H1 (cell line): ENCODE data around the gene JMJD8. TPM values are rescaled to one million over a fixed set of nuclear protein-coding genes. Genes with fewer than 3 reads are reported as not detected.

Experiments used
- CTCF ChIA-PET: fragments of 300-600 bp; sonication (Branson Sonifier 250); formaldehyde crosslinking; loops from one replicate; lab custom pipeline; 2021; ENCODE audit not compliant: partially characterized antibody; lab: Charles Lee
- POLR2A ChIA-PET: fragments of 300-600 bp; sonication (Branson Sonifier 250); formaldehyde crosslinking; loops from one replicate; lab custom pipeline; 2021; ENCODE audit warnings: inconsistent platforms; ENCODE audit not compliant: partially characterized antibody; lab: Charles Lee
- DNase-seq, 2 experiments: peaks; one replicate each; pipeline versions ENCODE4 v3.0.0 to v3.0.0-alpha.2; 2010 to 2022; ENCODE audit warnings: low spot score in 2 of 2, low read depth in 1 of 2, mixed read lengths in 1 of 2
- FAIRE-seq: peaks from 2 replicates; lab custom pipeline; 2011; peaks lifted over from hg19 to GRCh38; lab: Jason Lieb, UNC
- H2AFZ ChIP-seq: 2 replicates; pipeline ENCODE4 v1.8.1; 2012; ENCODE audit warnings: low read length, inconsistent platforms
- H2AK5ac ChIP-seq: 2 replicates; pipeline ENCODE4 v1.6.1; 2013; ENCODE audit warnings: low read depth, low read length
- H2BK120ac ChIP-seq: replicated peaks from 2 replicates; pipeline ENCODE3; 2013; ENCODE audit warnings: low read depth, low read length, inconsistent platforms
- H2BK12ac ChIP-seq: 2 replicates; pipeline ENCODE4 v1.6.1; 2013; ENCODE audit warnings: low read depth, low read length
- H2BK15ac ChIP-seq: 2 replicates; pipeline ENCODE4 v1.6.1; 2013; ENCODE audit warnings: low read length
- H2BK20ac ChIP-seq: 2 replicates; pipeline ENCODE4 v1.6.1; 2013; ENCODE audit warnings: low read length
- H2BK5ac ChIP-seq: 2 replicates; pipeline ENCODE4 v1.6.1; 2013; ENCODE audit warnings: low read depth, low read length
- H3K14ac ChIP-seq: 2 replicates; pipeline ENCODE4 v1.6.1; 2013; ENCODE audit warnings: inconsistent platforms; ENCODE audit not compliant: insufficient read length
- H3K18ac ChIP-seq: 2 replicates; pipeline ENCODE4 v1.6.1; 2013; ENCODE audit warnings: low read length; ENCODE audit errors: extremely low read depth
- H3K23ac ChIP-seq: 2 replicates; pipeline ENCODE4 v1.6.1; 2013; ENCODE audit warnings: inconsistent platforms; ENCODE audit not compliant: insufficient read length
- H3K23me2 ChIP-seq: 2 replicates; pipeline ENCODE4 v1.6.1; 2013; ENCODE audit warnings: low read depth, low read length
- H3K27ac ChIP-seq: 2 replicates; pipeline ENCODE4 v1.6.1; 2011; ENCODE audit warnings: low read depth, low read length, inconsistent platforms
- H3K27me3 ChIP-seq, 4 experiments: replicated peaks in 1 of 4; 1 replicate in 1 of 4; 2 replicates in 3 of 4; pipeline versions ENCODE4 v1.6.1 to v1.8.1; 2011 to 2013; ENCODE audit warnings: low read length in 3 of 4, mild to moderate bottlenecking in 3 of 4, inconsistent platforms in 2 of 4, mixed read lengths in 2 of 4, moderate library complexity in 1 of 4; ENCODE audit not compliant: control insufficient read depth in 3 of 4, insufficient read depth in 3 of 4; ENCODE audit errors: extremely low read depth in 1 of 4
- H3K36me3 ChIP-seq, 4 experiments: 2 replicates each; pipeline versions ENCODE4 v1.6.1 to v1.8.1; 2011 to 2013; ENCODE audit warnings: mild to moderate bottlenecking in 4 of 4, low read length in 3 of 4, moderate library complexity in 2 of 4, control low read depth in 1 of 4, inconsistent platforms in 1 of 4; ENCODE audit not compliant: insufficient read depth in 4 of 4, control insufficient read depth in 2 of 4
- H3K4ac ChIP-seq: replicated peaks from 2 replicates; pipeline ENCODE3; 2013; ENCODE audit warnings: low read length, low read depth, mixed read lengths, inconsistent platforms; ENCODE audit not compliant: insufficient read length
- H3K4me1 ChIP-seq, 4 experiments: replicated peaks in 1 of 4; 1 replicate in 1 of 4; 2 replicates in 3 of 4; pipeline versions ENCODE4 v1.6.1 to v1.8.1; 2011 to 2013; ENCODE audit warnings: low read length in 3 of 4, inconsistent platforms in 2 of 4, mixed read lengths in 1 of 4; ENCODE audit not compliant: insufficient read depth in 4 of 4, control insufficient read depth in 3 of 4
- H3K4me2 ChIP-seq, 2 experiments: 2 replicates each; pipeline versions ENCODE4 v1.6.1 to v1.8.1; 2011 to 2013; ENCODE audit warnings: low read depth in 2 of 2, low read length in 2 of 2, control low read depth in 1 of 2, inconsistent platforms in 1 of 2, mild to moderate bottlenecking in 1 of 2; ENCODE audit not compliant: insufficient read depth in 1 of 2
- H3K4me3 ChIP-seq, 4 experiments: fragments of 200-600, 300-600 bp in 1 of 4; sonication (generic), shearing (Covaris generic), sonication (Bioruptor Twin) in 1 of 4; 2 replicates each; pipeline versions ENCODE4 v1.5.1 to v1.8.1; 2011 to 2016; ENCODE audit warnings: low read length in 4 of 4, low read depth in 3 of 4, control low read depth in 2 of 4, inconsistent platforms in 2 of 4, mild to moderate bottlenecking in 2 of 4, mixed read lengths in 1 of 4, moderate library complexity in 1 of 4; ENCODE audit not compliant: insufficient read depth in 2 of 4; ENCODE audit errors: extremely low read depth in 1 of 4
- H3K56ac ChIP-seq: replicated peaks from 2 replicates; pipeline ENCODE3; 2013; ENCODE audit warnings: low read depth, mild to moderate bottlenecking, mixed read lengths, low read length, inconsistent platforms; ENCODE audit not compliant: insufficient read length
- H3K79me1 ChIP-seq: 2 replicates; pipeline ENCODE4 v1.6.1; 2013; ENCODE audit warnings: low read depth, low read length, control low read depth
- H3K79me2 ChIP-seq, 2 experiments: 2 replicates each; pipeline versions ENCODE4 v1.6.1 to v1.8.1; 2012 to 2013; ENCODE audit warnings: low read length in 2 of 2, mild to moderate bottlenecking in 2 of 2, inconsistent platforms in 1 of 2; ENCODE audit not compliant: insufficient read depth in 2 of 2, control insufficient read depth in 1 of 2
- H3K9ac ChIP-seq, 4 experiments: replicated peaks in 1 of 4; 1 replicate in 1 of 4; 2 replicates in 3 of 4; pipeline versions ENCODE4 v1.6.1 to v1.8.1; 2011 to 2013; ENCODE audit warnings: low read depth in 3 of 4, low read length in 3 of 4, control low read depth in 2 of 4, mild to moderate bottlenecking in 2 of 4, moderate library complexity in 2 of 4, inconsistent platforms in 1 of 4; ENCODE audit errors: extremely low read depth in 1 of 4
- H3K9me3 ChIP-seq, 2 experiments: 2 replicates each; pipeline versions ENCODE4 v1.6.1 to v1.8.1; 2012 to 2013; ENCODE audit warnings: mild to moderate bottlenecking in 2 of 2, moderate library complexity in 2 of 2, control low read depth in 1 of 2, inconsistent platforms in 1 of 2, low read depth in 1 of 2, low read length in 1 of 2, mixed read lengths in 1 of 2; ENCODE audit not compliant: insufficient read depth in 2 of 2
- H4K20me1 ChIP-seq, 2 experiments: replicated peaks in 1 of 2; 2 replicates each; pipeline versions ENCODE3 to v1.8.1; 2011 to 2013; ENCODE audit warnings: inconsistent platforms in 2 of 2, low read length in 2 of 2, mild to moderate bottlenecking in 1 of 2; ENCODE audit not compliant: insufficient read depth in 2 of 2, control insufficient read depth in 1 of 2
- H4K5ac ChIP-seq: 2 replicates; pipeline ENCODE4 v1.6.1; 2013; ENCODE audit warnings: low read length, low read depth, mixed read lengths, inconsistent platforms; ENCODE audit not compliant: insufficient read length
- H4K8ac ChIP-seq: 2 replicates; pipeline ENCODE4 v1.8.0; 2013; ENCODE audit warnings: mild to moderate bottlenecking, moderate library complexity, low read length, inconsistent platforms; ENCODE audit not compliant: insufficient read depth; ENCODE audit errors: extremely low read depth
- H4K91ac ChIP-seq: replicated peaks from 2 replicates; pipeline ENCODE3; 2013; ENCODE audit warnings: low read length, mixed read lengths, inconsistent platforms; ENCODE audit not compliant: insufficient read length
- CHD1 ChIP-seq: IDR thresholded peaks from 2 replicates; pipeline ENCODE4 v1.6.1; 2012; ENCODE audit warnings: low read depth, low read length, improper control_type of control experiment
- CTBP2 ChIP-seq: IDR thresholded peaks from 2 replicates; pipeline ENCODE4 v1.7.0; 2011; ENCODE audit warnings: borderline replicate concordance, mild to moderate bottlenecking, moderate library complexity, mixed read lengths, low read length; ENCODE audit not compliant: insufficient read depth, insufficient read length
- JUN ChIP-seq: IDR thresholded peaks from 2 replicates; pipeline ENCODE4 v1.6.1; 2011; ENCODE audit warnings: low read depth, mild to moderate bottlenecking, improper control_type of control experiment, low read length
- RBBP5 ChIP-seq: IDR thresholded peaks from 2 replicates; pipeline ENCODE4 v1.7.1; 2012; ENCODE audit warnings: low read depth, mild to moderate bottlenecking, inconsistent platforms, low read length, moderate library complexity, borderline replicate concordance
- SIN3A ChIP-seq, 2 experiments: IDR thresholded peaks in 1 of 2; conservative IDR thresholded peaks in 1 of 2; 2 replicates each; pipeline ENCODE4 v1.6.1; 2011 to 2012; ENCODE audit warnings: low read length in 2 of 2, improper control_type of control experiment in 1 of 2, low read depth in 1 of 2, mild to moderate bottlenecking in 1 of 2
- SUZ12 ChIP-seq: fragments of 200-600 bp; sonication (generic); IDR thresholded peaks from 2 replicates; pipeline ENCODE4 v1.6.1; 2012; ENCODE audit warnings: mild to moderate bottlenecking, inconsistent platforms, low read length, moderate library complexity, mixed read lengths
- WGBS, 2 experiments: shearing (Covaris generic) in 1 of 2; methylation state at CpG; one replicate each; pipeline versions ENCODE4 v1.1.6 to v1.1.7; 2013 to 2015; ENCODE audit warnings: low lambda C conversion rate in 2 of 2, mixed read lengths in 2 of 2, inconsistent platforms in 1 of 2, low coverage in 1 of 2, missing lambda C conversion rate in 1 of 2; ENCODE audit not compliant: insufficient replicate concordance in 2 of 2, insufficient coverage in 1 of 2, insufficient read length in 1 of 2; ENCODE audit errors: extremely low coverage in 1 of 2, missing lambda C conversion rate in 1 of 2; 5-methylcytosine and 5-hydroxymethylcytosine counted together
- polyA plus RNA-seq, 7 experiments: library from polyadenylated mRNA; depleted of rRNA in 3 of 7; stranded (reverse) in 5 of 7; unstranded in 2 of 7; fragments of >200 nt in 5 of 7; fragments of 200-250 nt in 2 of 7; gene quantifications; 1 replicate in 5 of 7; 2 replicates in 1 of 7; 4 replicates in 1 of 7; pipeline versions ENCODE4 v1.2.1 to v1.2.3, GENCODE V29; 2011 to 2013; ENCODE audit warnings: missing spikeins in 2 of 7, mixed read lengths in 2 of 7
- total RNA-seq: library from RNA; stranded (reverse); fragmentation: NEBNext Ultra II Directional; extraction: Animal tissue kit (Norgen Biotek cat#: 25700); gene quantifications from 2 replicates; pipeline ENCODE4 v1.2.1, GENCODE V29; 2021
- TF ChIP-seq, protein P1 (sequence below), 3 experiments: IDR thresholded peaks; 1 replicate in 2 of 3; 2 replicates in 1 of 3; pipeline versions ENCODE4 v1.5.1 to v1.6.1; 2011; ENCODE audit warnings: low read length in 3 of 3, mild to moderate bottlenecking in 3 of 3, inconsistent platforms in 2 of 3, low read depth in 1 of 3, moderate library complexity in 1 of 3; ENCODE audit not compliant: insufficient read depth in 1 of 3; ENCODE audit errors: control extremely low read depth in 1 of 3
- TF ChIP-seq, protein P2 (sequence below): IDR thresholded peaks from 2 replicates; pipeline ENCODE4 v1.6.1; 2011; ENCODE audit warnings: low read depth, mild to moderate bottlenecking, low read length; ENCODE audit not compliant: insufficient read depth

JMJD8 gene
- total and polyA plus RNA-seq, 2 of the 8 experiments (the other 6 are each of a cell fraction or from before 2014, with no cell fraction given) = 46.4 to 87.4 TPM

DNA sequence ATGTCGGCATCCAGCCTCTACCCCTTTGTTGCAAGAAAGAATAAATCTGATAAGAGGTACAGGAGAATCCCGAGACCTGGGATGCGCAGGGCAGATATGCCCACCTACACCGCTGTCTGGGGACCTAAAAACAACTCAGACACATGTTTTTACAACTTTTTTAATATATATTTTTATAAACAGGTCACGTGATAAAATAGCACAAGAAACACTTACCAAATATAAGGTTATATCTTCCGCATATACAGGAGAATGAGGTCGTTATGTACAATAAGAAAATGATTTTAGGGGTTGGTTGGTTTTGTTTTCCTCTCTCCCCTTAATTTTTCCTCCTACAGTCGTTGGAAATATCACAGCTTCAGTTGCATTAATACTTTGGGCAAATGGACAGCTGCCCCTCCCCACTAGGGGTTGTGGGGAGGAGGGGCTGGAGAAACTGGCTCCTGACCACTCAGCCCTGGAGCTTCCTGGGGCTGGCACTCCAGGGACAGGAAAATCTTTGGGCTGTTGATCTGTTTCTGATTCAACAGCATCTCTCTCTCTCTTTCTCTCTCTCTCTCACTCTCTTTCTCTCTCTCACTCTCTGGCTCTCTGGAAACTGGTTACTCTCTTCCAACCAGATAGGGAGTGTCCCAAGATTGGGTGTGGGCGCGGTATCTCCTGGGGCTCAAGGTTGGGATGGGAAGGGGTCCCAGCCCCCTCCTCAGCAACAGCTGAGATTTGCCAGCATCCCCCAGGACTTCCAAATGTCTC is 8.4 kb upstream of the JMJD8 start:
- H3K14ac ChIP-seq = no peak overlapping the region
- no peak overlapping the region for H3K18ac ChIP-seq
- H2AFZ ChIP-seq = no peak overlapping the region
- no peak overlapping the region for H3K27ac ChIP-seq
- no peak overlapping the region for H3K4ac ChIP-seq
- 75% methylated on average over 10 of the region's 10 CpGs; no CpG with 5 or more reads in 1 of the 2 experiments for WGBS, 2 experiments
- no peak overlapping the region for H3K9ac ChIP-seq
- peaks cover 1 to 53% (median 34%) of the 10 kb centered on the region in 4 experiments for H3K27me3 ChIP-seq
- no peak overlapping the region for H2BK5ac ChIP-seq
- no peak overlapping the region for H2AK5ac ChIP-seq
- H2BK20ac ChIP-seq = no peak overlapping the region
- no peak overlapping the region for H3K56ac ChIP-seq
- H3K9me3 ChIP-seq = no peaks in the 10 kb centered on the region
- H3K4me1 ChIP-seq = peaks cover 0 to 23% (median 15%) of the 10 kb centered on the region in 4 experiments; a peak in 5 of 7 replicates
- no peaks in the 10 kb centered on the region for H3K79me2 ChIP-seq
- no peak overlapping the region for H2BK120ac ChIP-seq
- peaks cover 15% of the 10 kb centered on the region for H3K23me2 ChIP-seq
- DNase-seq (no peak), FAIRE-seq (no peak)
- ChIA-PET CTCF (interaction anchor here (0.9 to 2.0 kb wide), 5 partner anchors 11 to 93 kb away, joined by 3 to 7 read pairs (median 6); no protein-coding TSS in a partner anchor), POLR2A (interaction anchor here (1.1 to 4.6 kb wide), 4 partner anchors 10 to 40 kb away, joined by 3 to 48 read pairs (median 6); partner anchors contain the start of genes ANTKMT, JMJD8, RHBDL1 and STUB1)
- no peak overlapping the region for H4K8ac ChIP-seq
- H3K23ac ChIP-seq = no peak overlapping the region
- no peak overlapping the region for H3K4me3 ChIP-seq
- no peak overlapping the region for H2BK15ac ChIP-seq
- H4K5ac ChIP-seq = no peak overlapping the region
- H4K91ac ChIP-seq = no peak overlapping the region
- H3K4me2 ChIP-seq = no peak overlapping the region; a peak in 1 of 4 replicates
- peaks cover 4% of the 10 kb centered on the region for H3K79me1 ChIP-seq
- peaks cover 0 to 11% of the 10 kb centered on the region in 2 experiments for H4K20me1 ChIP-seq
- no peaks in the 10 kb centered on the region for H3K36me3 ChIP-seq
- H2BK12ac ChIP-seq = no peak overlapping the region
- no peak for TF ChIP-seq SIN3A (conservative IDR thresholded peaks at IDR 0.05 in 1 of 2, IDR thresholded peaks at IDR 0.05 in 1 of 2; ENCODE audit: low read depth in 1 of 2, low read length in 2 of 2)
- TF ChIP-seq SUZ12 = no peak
- no peak for TF ChIP-seq CTBP2
- TF ChIP-seq, protein P1, sequence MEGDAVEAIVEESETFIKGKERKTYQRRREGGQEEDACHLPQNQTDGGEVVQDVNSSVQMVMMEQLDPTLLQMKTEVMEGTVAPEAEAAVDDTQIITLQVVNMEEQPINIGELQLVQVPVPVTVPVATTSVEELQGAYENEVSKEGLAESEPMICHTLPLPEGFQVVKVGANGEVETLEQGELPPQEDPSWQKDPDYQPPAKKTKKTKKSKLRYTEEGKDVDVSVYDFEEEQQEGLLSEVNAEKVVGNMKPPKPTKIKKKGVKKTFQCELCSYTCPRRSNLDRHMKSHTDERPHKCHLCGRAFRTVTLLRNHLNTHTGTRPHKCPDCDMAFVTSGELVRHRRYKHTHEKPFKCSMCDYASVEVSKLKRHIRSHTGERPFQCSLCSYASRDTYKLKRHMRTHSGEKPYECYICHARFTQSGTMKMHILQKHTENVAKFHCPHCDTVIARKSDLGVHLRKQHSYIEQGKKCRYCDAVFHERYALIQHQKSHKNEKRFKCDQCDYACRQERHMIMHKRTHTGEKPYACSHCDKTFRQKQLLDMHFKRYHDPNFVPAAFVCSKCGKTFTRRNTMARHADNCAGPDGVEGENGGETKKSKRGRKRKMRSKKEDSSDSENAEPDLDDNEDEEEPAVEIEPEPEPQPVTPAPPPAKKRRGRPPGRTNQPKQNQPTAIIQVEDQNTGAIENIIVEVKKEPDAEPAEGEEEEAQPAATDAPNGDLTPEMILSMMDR (IDR thresholded peaks at IDR 0.05; ENCODE audit: control extremely low read depth in 1 of 3, insufficient read depth in 1 of 3, low read depth in 1 of 3, low read length in 3 of 3) = no peak
- TF ChIP-seq CHD1 = no peak
- TF ChIP-seq JUN = no peak
- no peak for TF ChIP-seq RBBP5
- TF ChIP-seq, protein P2, sequence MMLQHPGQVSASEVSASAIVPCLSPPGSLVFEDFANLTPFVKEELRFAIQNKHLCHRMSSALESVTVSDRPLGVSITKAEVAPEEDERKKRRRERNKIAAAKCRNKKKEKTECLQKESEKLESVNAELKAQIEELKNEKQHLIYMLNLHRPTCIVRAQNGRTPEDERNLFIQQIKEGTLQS = no peak
